CD8-positive, alpha-beta memory T cell (primary cell): Measurements from ENCODE around the gene IP6K2. TPM values are rescaled to one million over a fixed set of nuclear protein-coding genes. Genes with fewer than 3 reads are reported as not detected.

Source experiments
- CTCF ChIA-PET: fragments of 350-600 bp; sonication (Branson Sonifier 250); formaldehyde crosslinking; loops from one replicate; lab custom pipeline; 2021; ENCODE audit warnings: antibody characterized with exemption; lab: Charles Lee
- POLR2A ChIA-PET: fragments of 350-600 bp; sonication (Branson Sonifier 250); formaldehyde crosslinking; loops from one replicate; lab custom pipeline; 2021; ENCODE audit warnings: antibody characterized with exemption; lab: Charles Lee
- DNase-seq, 5 donors: peaks; one replicate each; pipeline versions ENCODE4 v3.0.0 to v3.0.0-alpha.2; 2020 to 2022; ENCODE audit warnings: mixed read lengths in 1 of 5
- H3K27ac ChIP-seq: one replicate; pipeline ENCODE4 v1.7.0; 2013; ENCODE audit warnings: low read depth, mild to moderate bottlenecking, low read length, moderate library complexity
- H3K27me3 ChIP-seq: 2 replicates; pipeline ENCODE4 v1.7.0; 2013; ENCODE audit warnings: low read length, mild to moderate bottlenecking; ENCODE audit not compliant: insufficient read depth, poor library complexity, severe bottlenecking
- H3K36me3 ChIP-seq: 2 replicates; pipeline ENCODE4 v1.7.0; 2013; ENCODE audit warnings: mild to moderate bottlenecking, low read length, moderate library complexity; ENCODE audit not compliant: insufficient read depth
- H3K4me1 ChIP-seq: 2 replicates; pipeline ENCODE4 v1.7.0; 2013; ENCODE audit warnings: mild to moderate bottlenecking, low read length, moderate library complexity; ENCODE audit not compliant: insufficient read depth
- H3K4me3 ChIP-seq: 2 replicates; pipeline ENCODE4 v1.7.0; 2013; ENCODE audit warnings: mild to moderate bottlenecking, low read length
- H3K9me3 ChIP-seq: 2 replicates; pipeline ENCODE4 v1.7.0; 2013; ENCODE audit warnings: mild to moderate bottlenecking, low read length
- H3K27ac Mint-ChIP-seq, 8 donors: one replicate each; pipeline ENCODE4 v1.8.0; 2020 to 2021; ENCODE audit warnings: mixed read lengths in 8 of 8, mild to moderate bottlenecking in 6 of 8, inconsistent platforms in 3 of 8, moderate library complexity in 3 of 8
- H3K27me3 Mint-ChIP-seq, 2 donors: one replicate each; pipeline ENCODE4 v1.8.0; 2020 to 2021; ENCODE audit warnings: mixed read lengths in 2 of 2, mild to moderate bottlenecking in 1 of 2, moderate library complexity in 1 of 2
- H3K36me3 Mint-ChIP-seq, 3 donors: one replicate each; pipeline ENCODE4 v1.8.0; 2020 to 2021; ENCODE audit warnings: mixed read lengths in 3 of 3, inconsistent platforms in 1 of 3, mild to moderate bottlenecking in 1 of 3
- H3K4me1 Mint-ChIP-seq, 3 donors: one replicate each; pipeline ENCODE4 v1.8.0; 2020 to 2021; ENCODE audit warnings: mixed read lengths in 3 of 3, inconsistent platforms in 1 of 3, mild to moderate bottlenecking in 1 of 3
- H3K4me3 Mint-ChIP-seq, 7 donors: one replicate each; pipeline ENCODE4 v1.8.0; 2020 to 2021; ENCODE audit warnings: mixed read lengths in 7 of 7, mild to moderate bottlenecking in 6 of 7, moderate library complexity in 4 of 7, inconsistent platforms in 2 of 7
- H3K9me3 Mint-ChIP-seq, 5 donors: one replicate each; pipeline ENCODE4 v1.8.0; 2020 to 2022; ENCODE audit warnings: mixed read lengths in 5 of 5, mild to moderate bottlenecking in 3 of 5, moderate library complexity in 2 of 5, inconsistent platforms in 1 of 5
- polyA plus RNA-seq: library from polyadenylated mRNA; unstranded; fragments of 300-500 nt; fragmentation: Illumina TruSeq; gene quantifications from one replicate; pipeline ENCODE4 v1.2.3, GENCODE V29; 2021
- total RNA-seq, 2 experiments: library from RNA; stranded (reverse); gene quantifications; one replicate each; pipeline ENCODE4 v1.2.3, GENCODE V29; 2021

IP6K2 gene
- total and polyA plus RNA-seq, 3 experiments from 2014 or later, result 43.9 to 50.5 (median 47.1) TPM

DNA sequence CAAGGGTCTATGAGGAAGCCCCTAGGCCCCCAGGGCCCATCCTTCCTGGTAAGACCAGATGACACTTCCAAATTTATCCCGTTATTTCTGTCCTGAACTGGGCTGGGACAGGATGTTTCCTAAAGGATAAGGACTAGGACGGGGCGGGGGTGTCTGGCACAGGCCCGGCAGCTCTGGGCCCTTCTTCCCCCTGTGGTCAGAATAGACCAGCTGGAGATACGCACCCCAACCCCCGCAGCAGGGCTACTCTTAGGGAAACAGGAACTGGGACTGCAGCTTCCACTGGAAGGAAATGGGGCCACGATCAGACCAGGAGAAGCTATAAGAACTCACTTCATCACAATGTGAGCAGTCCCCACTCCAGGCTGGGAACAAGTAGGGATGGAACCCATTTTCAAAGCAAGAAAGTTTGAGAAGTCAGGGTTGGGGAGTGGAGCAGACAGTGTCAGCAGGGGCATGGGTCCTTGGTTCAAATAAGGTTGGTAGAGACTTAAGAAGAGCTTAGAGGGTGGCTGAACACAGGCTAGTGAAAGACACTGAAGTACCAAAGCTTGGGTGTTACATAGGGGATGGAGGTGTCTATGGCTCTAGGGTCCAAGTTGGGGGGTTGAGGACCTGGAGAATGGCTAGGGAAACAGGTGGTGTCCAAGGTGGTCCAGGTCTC lies 32.4 kb downstream of the IP6K2 start:
- Mint-ChIP-seq H3K4me3 (peak overlapping the region; percentile 84 to 99 (median 93)), H3K36me3 (peaks cover 5 to 66% (median 7%) of the 10 kb centered on the region in 3 donors), H3K9me3 (no peaks in the 10 kb centered on the region), H3K4me1 (peaks cover 19 to 35% (median 25%) of the 10 kb centered on the region in 3 donors), H3K27me3 (no peaks in the 10 kb centered on the region), H3K27ac (peak overlapping the region; percentile 13 to 93 (median 83))
- CTCF ChIA-PET, result interaction anchor here (1.0 to 1.5 kb wide), 3 partner anchors 21 to 127 kb away, joined by 3 to 6 read pairs (median 3); partner anchors contain the start of gene CELSR3
- no peaks in the 10 kb centered on the region for H3K27me3 ChIP-seq
- no peak for DNase-seq
- H3K4me1 ChIP-seq, result peaks cover 18% of the 10 kb centered on the region
- H3K9me3 ChIP-seq, result no peaks in the 10 kb centered on the region
- peaks cover 21% of the 10 kb centered on the region for H3K36me3 ChIP-seq
- POLR2A ChIA-PET, result interaction anchor here (0.5 kb wide), 1 partner anchor 162 kb away, joined by 3 read pairs; no protein-coding TSS in a partner anchor
- H3K4me3 ChIP-seq, result peak overlapping the region; percentile 13
- H3K27ac ChIP-seq, result peak overlapping the region; percentile 6

- Mint-ChIP-seq H3K4me3 (peak overlapping the region; percentile 38 to 99 (median 68)), H3K27ac (peak overlapping the region in 2 of 8 donors; percentile 37 to 64), H3K27me3 (no peaks in the 10 kb centered on the region), H3K36me3 (peaks cover 5 to 65% (median 7%) of the 10 kb centered on the region in 3 donors), H3K4me1 (peaks cover 19 to 37% (median 25%) of the 10 kb centered on the region in 3 donors), H3K9me3 (no peaks in the 10 kb centered on the region)
- DNase-seq, result no peak
- Histone ChIP-seq H3K27me3 (no peaks in the 10 kb centered on the region), H3K36me3 (peaks cover 16% of the 10 kb centered on the region), H3K9me3 (no peaks in the 10 kb centered on the region), H3K4me1 (peaks cover 18% of the 10 kb centered on the region), H3K27ac (no peak overlapping the region), H3K4me3 (no peak overlapping the region)
- CTCF ChIA-PET, result interaction anchor here (1.0 to 1.5 kb wide), 2 partner anchors 56 to 126 kb away, joined by 3 to 6 read pairs; no protein-coding TSS in a partner anchor
- POLR2A ChIA-PET, result interaction anchor here (0.5 kb wide), 1 partner anchor 162 kb away, joined by 3 read pairs; no protein-coding TSS in a partner anchor
These were observed 33.0 kb downstream of the IP6K2 start for GRCh38 chr3:48684054-48684349.

GRCh38 chr3:48682786-48683185 lies 34.2 kb downstream of the IP6K2 start:
- H3K9me3 Mint-ChIP-seq, result no peaks in the 10 kb centered on the region
- H3K27ac Mint-ChIP-seq, result peak overlapping the region in 2 of 8 donors; percentile 47 to 54
- H3K4me3 Mint-ChIP-seq, result peak overlapping the region in 4 of 7 donors; percentile 8 to 70 (median 44)
- Histone ChIP-seq H3K4me3 (no peak overlapping the region), H3K9me3 (no peaks in the 10 kb centered on the region), H3K27me3 (no peaks in the 10 kb centered on the region), H3K27ac (no peak overlapping the region), H3K36me3 (peaks cover 8% of the 10 kb centered on the region), H3K4me1 (peaks cover 18% of the 10 kb centered on the region)
- ChIA-PET POLR2A (no interaction called here), CTCF (interaction anchor here (0.8 kb wide), 1 partner anchor 37 kb away, joined by 3 read pairs; no protein-coding TSS in a partner anchor)
- no peak for DNase-seq
- peaks cover 7 to 64% (median 8%) of the 10 kb centered on the region in 3 donors for H3K36me3 Mint-ChIP-seq
- no peaks in the 10 kb centered on the region for H3K27me3 Mint-ChIP-seq
- peaks cover 19 to 37% (median 25%) of the 10 kb centered on the region in 3 donors for H3K4me1 Mint-ChIP-seq

- Histone ChIP-seq H3K4me3 (no peak overlapping the region), H3K27ac (no peak overlapping the region), H3K36me3 (peaks cover 5% of the 10 kb centered on the region), H3K9me3 (no peaks in the 10 kb centered on the region), H3K4me1 (peaks cover 18% of the 10 kb centered on the region), H3K27me3 (no peaks in the 10 kb centered on the region)
- peak in 1 of 5 donors; percentile 36 for DNase-seq
- ChIA-PET POLR2A (no interaction called here), CTCF (no interaction called here)
- Mint-ChIP-seq H3K9me3 (no peaks in the 10 kb centered on the region), H3K27ac (peak overlapping the region in 1 of 8 donors; percentile 27), H3K36me3 (peaks cover 7 to 60% (median 10%) of the 10 kb centered on the region in 3 donors), H3K27me3 (no peaks in the 10 kb centered on the region), H3K4me3 (peak overlapping the region in 1 of 7 donors; percentile 62), H3K4me1 (peaks cover 19 to 37% (median 25%) of the 10 kb centered on the region in 3 donors)
These were observed 34.9 kb downstream of the IP6K2 start for GRCh38 chr3:48681974-48682610.

DNA sequence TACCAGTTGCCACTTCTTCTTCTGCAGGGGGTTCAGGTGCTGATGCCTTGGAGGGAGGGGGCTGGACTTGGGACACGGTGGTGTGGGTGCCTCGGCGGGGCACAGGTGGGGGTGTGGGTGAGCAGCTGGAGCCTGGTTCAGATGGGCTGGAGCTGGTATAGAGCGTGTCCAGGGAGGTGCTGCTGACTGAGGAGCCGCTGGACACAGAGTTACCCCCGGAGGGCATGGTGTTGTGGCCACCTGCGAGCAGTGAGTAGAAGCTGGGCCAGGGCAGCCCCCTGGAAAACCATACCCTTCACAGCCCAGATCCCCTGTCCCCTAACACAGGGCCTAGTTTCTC lies 35.5 kb downstream of the IP6K2 start:
- H3K4me1 ChIP-seq, result peaks cover 16% of the 10 kb centered on the region
- peaks cover 5% of the 10 kb centered on the region for H3K36me3 ChIP-seq
- no peak overlapping the region for H3K4me3 Mint-ChIP-seq
- no peak overlapping the region for H3K27ac ChIP-seq
- peaks cover 7 to 58% (median 10%) of the 10 kb centered on the region in 3 donors for H3K36me3 Mint-ChIP-seq
- no peak overlapping the region for H3K4me3 ChIP-seq
- DNase-seq, result no peak
- H3K9me3 Mint-ChIP-seq, result no peaks in the 10 kb centered on the region
- peak overlapping the region in 2 of 8 donors; percentile 27 to 33 for H3K27ac Mint-ChIP-seq
- CTCF ChIA-PET, result no interaction called here
- no peaks in the 10 kb centered on the region for H3K27me3 ChIP-seq
- H3K4me1 Mint-ChIP-seq, result peaks cover 17 to 34% (median 23%) of the 10 kb centered on the region in 3 donors
- H3K9me3 ChIP-seq, result no peaks in the 10 kb centered on the region
- no peaks in the 10 kb centered on the region for H3K27me3 Mint-ChIP-seq
- POLR2A ChIA-PET, result no interaction called here

DNA sequence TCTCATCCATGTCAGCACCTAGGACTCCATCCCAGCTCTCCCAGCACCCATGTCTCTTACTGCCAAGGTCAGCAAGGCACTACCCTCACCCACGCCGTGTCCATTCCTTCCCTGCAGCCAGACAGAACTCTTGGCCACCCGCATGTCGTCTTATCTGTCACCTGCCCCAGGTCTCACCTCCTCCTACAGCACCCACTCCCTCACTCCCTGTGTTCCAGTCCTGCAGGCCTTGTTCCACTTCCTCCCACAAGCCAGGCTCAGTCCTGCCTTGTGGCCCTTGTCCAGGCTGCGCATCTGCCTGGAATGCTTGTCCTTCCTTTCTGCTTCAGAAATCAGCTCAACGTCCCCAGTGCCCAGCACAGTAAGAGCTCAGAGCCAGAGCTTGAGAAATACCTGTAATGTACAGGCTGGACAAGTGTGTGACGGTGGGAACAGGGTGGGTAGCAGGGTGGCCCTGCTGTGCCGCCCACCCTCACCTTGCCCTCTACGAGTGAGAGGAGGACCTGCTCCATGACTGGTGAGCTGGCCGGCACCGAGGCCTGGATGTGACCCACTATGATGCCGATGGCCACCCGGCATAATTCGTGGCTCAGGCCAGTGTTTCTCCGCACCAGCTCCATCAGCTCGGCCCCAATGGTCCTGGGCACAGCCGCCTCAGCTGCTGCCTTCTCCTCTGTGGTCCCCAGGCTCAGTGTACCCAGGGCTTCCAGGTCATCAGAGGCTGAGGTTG lies 36.0 kb downstream of the IP6K2 start:
- Histone ChIP-seq H3K36me3 (peaks cover 5% of the 10 kb centered on the region), H3K27ac (no peak overlapping the region), H3K9me3 (no peaks in the 10 kb centered on the region), H3K4me1 (peaks cover 11% of the 10 kb centered on the region), H3K4me3 (no peak overlapping the region), H3K27me3 (no peaks in the 10 kb centered on the region)
- H3K27me3 Mint-ChIP-seq, result no peaks in the 10 kb centered on the region
- POLR2A ChIA-PET, result interaction anchor here (0.5 kb wide), 1 partner anchor 278 kb away, joined by 4 read pairs; no protein-coding TSS in a partner anchor
- peaks cover 7 to 61% (median 10%) of the 10 kb centered on the region in 3 donors for H3K36me3 Mint-ChIP-seq
- no peak for DNase-seq
- CTCF ChIA-PET, result interaction anchor here (1.0 kb wide), 1 partner anchor 12 kb away, joined by 3 read pairs; no protein-coding TSS in a partner anchor
- H3K9me3 Mint-ChIP-seq, result no peaks in the 10 kb centered on the region
- H3K27ac Mint-ChIP-seq, result peak overlapping the region in 3 of 8 donors; percentile 33 to 52 (median 48)
- peaks cover 15 to 29% (median 18%) of the 10 kb centered on the region in 3 donors for H3K4me1 Mint-ChIP-seq
- H3K4me3 Mint-ChIP-seq, result peak overlapping the region in 1 of 7 donors; percentile 58

DNA sequence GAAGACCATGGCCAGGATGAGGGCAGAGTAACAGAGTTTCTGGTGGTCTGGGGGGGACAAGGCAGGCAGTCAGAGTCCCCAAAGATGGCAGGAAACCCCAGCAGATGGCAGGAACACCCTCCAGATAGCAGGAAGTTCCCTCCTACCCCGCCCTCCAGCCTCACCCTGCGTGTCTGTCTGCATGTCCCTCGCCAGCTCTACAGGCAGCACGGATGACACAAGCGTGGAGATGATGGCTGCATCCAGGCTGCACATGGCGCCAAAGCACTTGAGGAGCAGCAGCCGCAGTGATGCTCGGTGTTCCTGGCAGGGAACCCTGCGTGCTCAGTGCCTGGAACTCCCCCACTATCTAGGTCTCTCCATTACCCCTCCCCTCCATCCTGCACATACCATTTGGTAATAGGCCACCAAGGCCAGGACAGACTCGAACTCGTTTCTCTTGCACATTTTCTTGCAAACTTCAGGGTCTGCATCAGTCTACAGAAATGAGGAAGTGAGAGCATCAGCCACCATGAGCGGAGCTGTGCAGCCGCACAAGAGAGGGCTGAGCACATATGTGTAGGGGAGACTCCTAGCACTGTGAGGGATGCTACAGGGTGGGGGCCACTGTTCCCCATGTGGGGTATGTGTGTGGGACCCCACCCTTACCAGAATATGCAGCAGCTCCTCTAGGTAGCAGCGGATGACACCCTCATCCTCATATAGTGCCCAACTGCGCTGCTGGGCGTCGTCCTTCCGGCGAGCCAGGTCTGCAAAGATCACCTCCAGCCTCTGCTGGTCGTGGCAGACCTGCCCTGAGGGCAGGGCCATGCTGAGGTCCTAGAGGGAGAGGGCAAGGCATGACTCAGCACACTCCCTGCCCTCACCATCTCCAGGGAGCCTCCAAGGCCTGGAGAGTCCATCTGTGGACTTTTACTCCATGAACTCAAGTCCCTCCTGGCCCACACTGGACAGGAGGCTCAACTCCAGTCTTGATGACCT lies 37.3 kb downstream of the IP6K2 start:
- CTCF ChIA-PET, result interaction anchor here (1.0 kb wide), 1 partner anchor 13 kb away, joined by 3 read pairs; no protein-coding TSS in a partner anchor
- no peak for DNase-seq
- peaks cover 5% of the 10 kb centered on the region for H3K4me1 ChIP-seq
- no peak overlapping the region for H3K27ac Mint-ChIP-seq
- peaks cover 5% of the 10 kb centered on the region for H3K36me3 ChIP-seq
- H3K27me3 Mint-ChIP-seq, result no peaks in the 10 kb centered on the region
- POLR2A ChIA-PET, result no interaction called here
- H3K27ac ChIP-seq, result no peak overlapping the region
- H3K9me3 Mint-ChIP-seq, result no peaks in the 10 kb centered on the region
- H3K4me1 Mint-ChIP-seq, result peaks cover 11 to 20% (median 11%) of the 10 kb centered on the region in 3 donors
- no peaks in the 10 kb centered on the region for H3K9me3 ChIP-seq
- H3K4me3 Mint-ChIP-seq, result no peak overlapping the region
- H3K4me3 ChIP-seq, result no peak overlapping the region
- H3K36me3 Mint-ChIP-seq, result peaks cover 7 to 57% (median 10%) of the 10 kb centered on the region in 3 donors
- no peaks in the 10 kb centered on the region for H3K27me3 ChIP-seq
